Neural cell (in vitro differentiated cells): ENCODE results near the gene PYGL. TPM values are rescaled to one million over a fixed set of nuclear protein-coding genes. Genes with fewer than 3 reads are reported as not detected.

Experiments
- H2AFZ ChIP-seq: fragments of 200-600, 300-800 bp; sonication (generic), shearing (Covaris generic); 2 replicates; pipeline ENCODE4 v1.6.0; 2014; ENCODE audit warnings: low read depth, mild to moderate bottlenecking, antibody characterized with exemption, low read length, moderate library complexity
- H3F3A ChIP-seq: fragments of 200-600 bp; shearing (Covaris generic); 2 replicates; pipeline ENCODE4 v1.6.1; 2016; ENCODE audit warnings: mild to moderate bottlenecking, moderate library complexity, mixed read lengths, antibody characterized with exemption, low read length; ENCODE audit not compliant: insufficient read depth, poor library complexity, severe bottlenecking
- H3K27ac ChIP-seq: fragments of 200-600, 300-800 bp; sonication (generic), shearing (Covaris generic); 2 replicates; pipeline ENCODE4 v1.5.1; 2014; ENCODE audit warnings: mild to moderate bottlenecking, low read length, moderate library complexity
- H3K27me3 ChIP-seq: fragments of 300-800, 200-600 bp; sonication (generic), shearing (Covaris generic); 2 replicates; pipeline ENCODE4 v1.6.0; 2014; ENCODE audit warnings: mild to moderate bottlenecking, low read depth, low read length, moderate library complexity; ENCODE audit not compliant: insufficient read depth
- H3K36me3 ChIP-seq: fragments of 300-800, 200-600 bp; sonication (generic), shearing (Covaris generic); 2 replicates; pipeline ENCODE4 v1.5.1; 2014; ENCODE audit warnings: mild to moderate bottlenecking, antibody characterized with exemption, low read length, moderate library complexity; ENCODE audit not compliant: insufficient read depth
- H3K4me2 ChIP-seq: fragments of 300-800, 200-600 bp; sonication (generic), shearing (Covaris generic); 2 replicates; pipeline ENCODE4 v1.6.0; 2014; ENCODE audit warnings: mild to moderate bottlenecking, low read length
- H3K4me3 ChIP-seq: fragments of 300-800, 200-600 bp; sonication (generic), shearing (Covaris generic); 2 replicates; pipeline ENCODE4 v1.5.1; 2014; ENCODE audit warnings: mild to moderate bottlenecking, low read length, moderate library complexity
- H3K79me2 ChIP-seq: fragments of 200-600 bp; shearing (Covaris generic); replicated peaks from 2 replicates; pipeline ENCODE4 v1.6.0; 2014; ENCODE audit warnings: mild to moderate bottlenecking, low read length, moderate library complexity; ENCODE audit not compliant: insufficient read depth
- H3K9ac ChIP-seq: fragments of 300-800, 200-600 bp; sonication (generic), shearing (Covaris generic); 2 replicates; pipeline ENCODE4 v1.6.1; 2016; ENCODE audit warnings: mild to moderate bottlenecking, low read length, mixed read lengths
- H3K9me2 ChIP-seq: fragments of 200-600 bp; shearing (Covaris generic); 2 replicates; pipeline ENCODE4 v1.6.1; 2016; ENCODE audit warnings: mild to moderate bottlenecking, low read length, mixed read lengths; ENCODE audit not compliant: insufficient read depth
- H3K9me3 ChIP-seq: fragments of 200-600, 300-800 bp; sonication (generic), shearing (Covaris generic); 2 replicates; pipeline ENCODE4 v1.6.1; 2016; ENCODE audit warnings: mild to moderate bottlenecking, mixed run types, low read length, moderate library complexity, mixed read lengths
- H4K20me1 ChIP-seq: fragments of 200-600 bp; shearing (Covaris generic); 2 replicates; pipeline ENCODE4 v1.6.1; 2016; ENCODE audit warnings: mild to moderate bottlenecking, mixed run types; ENCODE audit not compliant: insufficient read depth
- CTCF ChIP-seq: fragments of 450-650 bp; IDR thresholded peaks from 2 replicates; pipeline ENCODE4 v1.5.1; 2014; ENCODE audit warnings: antibody characterized with exemption, mild to moderate bottlenecking, moderate library complexity; ENCODE audit not compliant: poor library complexity, severe bottlenecking
- EP300 ChIP-seq: fragments of 450-650 bp; conservative IDR thresholded peaks from 2 replicates; pipeline ENCODE4 v1.6.1; 2014; ENCODE audit warnings: antibody characterized with exemption, mild to moderate bottlenecking, moderate library complexity; ENCODE audit not compliant: poor library complexity, severe bottlenecking
- EZH2 ChIP-seq: fragments of 200-600, 300-800 bp; shearing (Covaris generic), sonication (generic); IDR thresholded peaks from 2 replicates; pipeline ENCODE4 v1.6.1; 2014; ENCODE audit warnings: antibody characterized with exemption, low read length, borderline replicate concordance, mild to moderate bottlenecking; ENCODE audit not compliant: insufficient read depth, poor library complexity, severe bottlenecking
- MXI1 ChIP-seq: fragments of 450-650 bp; conservative IDR thresholded peaks from 2 replicates; pipeline ENCODE4 v1.6.1; 2014; ENCODE audit warnings: antibody characterized with exemption, mild to moderate bottlenecking; ENCODE audit not compliant: poor library complexity, severe bottlenecking
- POLR2AphosphoS5 ChIP-seq: IDR thresholded peaks from 2 replicates; pipeline ENCODE4 v1.6.1; 2012
- RAD21 ChIP-seq: fragments of 450-650 bp; conservative IDR thresholded peaks from 2 replicates; pipeline ENCODE4 v1.6.1; 2014; ENCODE audit warnings: antibody characterized with exemption, mild to moderate bottlenecking, moderate library complexity
- REST ChIP-seq: IDR thresholded peaks from 2 replicates; pipeline ENCODE4 v1.6.1; 2012; ENCODE audit warnings: borderline replicate concordance
- SMC3 ChIP-seq: fragments of 450-650 bp; conservative IDR thresholded peaks from 2 replicates; pipeline ENCODE4 v1.6.1; 2014; ENCODE audit warnings: antibody characterized with exemption, mild to moderate bottlenecking, moderate library complexity; ENCODE audit not compliant: poor library complexity
- TAF1 ChIP-seq: IDR thresholded peaks from 2 replicates; pipeline ENCODE4 v1.6.1; 2012; ENCODE audit warnings: low read depth
- polyA plus RNA-seq: library from polyadenylated mRNA; depleted of rRNA; stranded (reverse); fragments of >200 nt; gene quantifications from 2 replicates; pipeline ENCODE4 v1.2.3, GENCODE V29; 2014

The PYGL gene
- polyA plus RNA-seq, 1 donor from 2014 or later, result not detected

GRCh38 chr14:50910495-50911420, 33.5 kb downstream of the PYGL start:
- Histone ChIP-seq H3K79me2 (no peaks in the 10 kb centered on the region), H3K36me3 (no peaks in the 10 kb centered on the region), H2AFZ (no peak overlapping the region), H3F3A (no peaks in the 10 kb centered on the region), H3K4me2 (no peak overlapping the region), H3K9me2 (no peaks in the 10 kb centered on the region), H4K20me1 (no peaks in the 10 kb centered on the region), H3K9ac (no peak overlapping the region), H3K4me3 (no peak overlapping the region), H3K27me3 (no peaks in the 10 kb centered on the region), H3K27ac (no peak overlapping the region), H3K9me3 (no peaks in the 10 kb centered on the region)
- TF ChIP-seq EP300 (no peak), SMC3 (no peak), MXI1 (no peak), TAF1 (no peak), RAD21 (no peak), POLR2AphosphoS5 (no peak), CTCF (no peak)

- no peak overlapping the region for H2AFZ ChIP-seq
- no peaks in the 10 kb centered on the region for H3K27me3 ChIP-seq
- H3K36me3 ChIP-seq, result no peaks in the 10 kb centered on the region
- no peak overlapping the region for H3K27ac ChIP-seq
- H3K9me2 ChIP-seq, result no peaks in the 10 kb centered on the region
- H3F3A ChIP-seq, result no peaks in the 10 kb centered on the region
- H3K9ac ChIP-seq, result no peak overlapping the region
- H4K20me1 ChIP-seq, result no peaks in the 10 kb centered on the region
- no peak overlapping the region for H3K4me3 ChIP-seq
- H3K79me2 ChIP-seq, result no peaks in the 10 kb centered on the region
- H3K9me3 ChIP-seq, result no peaks in the 10 kb centered on the region
- TF ChIP-seq MXI1 (no peak), TAF1 (no peak), SMC3 (no peak), CTCF (no peak), RAD21 (no peak), EP300 (no peak), POLR2AphosphoS5 (no peak), EZH2 (no peak), REST (no peak)
- H3K4me2 ChIP-seq, result no peak overlapping the region
Observed at GRCh38 chr14:50906326-50907065, 37.8 kb downstream of the PYGL start.
